Activated CD8-positive, alpha-beta memory T cell treated with anti-CD3 and anti-CD28 coated beads, Interleukin-2, amount 50 U/mL, for 48 hours (primary cell): ENCODE data around the gene ITK.

Source experiments
- DNase-seq: peaks from one replicate; pipeline ENCODE4 v3.0.0-alpha.2; 2020

The ITK gene

DNA sequence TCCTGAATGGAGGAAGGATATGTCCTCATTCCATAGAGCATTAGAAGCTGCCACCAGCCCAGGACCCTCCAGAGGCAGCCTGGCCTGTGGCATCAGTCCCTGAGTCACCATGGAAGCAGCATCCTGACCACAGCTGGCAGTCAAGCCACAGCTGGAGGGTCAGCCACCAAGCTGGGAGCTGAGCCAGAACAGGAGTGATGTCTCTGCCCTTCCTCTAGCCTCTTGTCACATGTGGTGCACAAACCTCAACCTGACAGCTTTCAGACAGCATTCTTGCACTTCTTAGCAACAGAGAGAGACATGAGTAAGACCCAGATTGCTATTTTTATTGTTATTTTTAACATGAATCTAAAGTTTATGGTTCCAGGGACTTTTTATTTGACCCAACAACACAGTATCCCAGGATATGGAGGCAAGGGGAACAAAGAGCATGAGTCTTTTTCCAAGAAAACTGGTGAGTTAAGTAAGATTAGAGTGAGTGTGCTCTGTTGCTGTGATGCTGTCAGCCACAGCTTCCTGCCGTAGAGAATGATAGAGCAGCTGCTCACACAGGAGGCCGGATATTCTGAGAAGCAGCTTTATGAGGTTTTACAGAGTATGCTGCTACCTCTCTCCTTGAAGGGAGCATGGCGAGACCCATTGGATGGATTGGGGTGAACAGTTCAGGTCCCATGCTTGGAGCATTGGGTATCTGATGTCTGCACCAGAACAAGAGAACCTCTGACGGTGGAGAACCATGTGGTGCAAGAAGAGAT lies 72.2 kb downstream of the ITK start:
- peak; percentile 77 for DNase-seq

DNA sequence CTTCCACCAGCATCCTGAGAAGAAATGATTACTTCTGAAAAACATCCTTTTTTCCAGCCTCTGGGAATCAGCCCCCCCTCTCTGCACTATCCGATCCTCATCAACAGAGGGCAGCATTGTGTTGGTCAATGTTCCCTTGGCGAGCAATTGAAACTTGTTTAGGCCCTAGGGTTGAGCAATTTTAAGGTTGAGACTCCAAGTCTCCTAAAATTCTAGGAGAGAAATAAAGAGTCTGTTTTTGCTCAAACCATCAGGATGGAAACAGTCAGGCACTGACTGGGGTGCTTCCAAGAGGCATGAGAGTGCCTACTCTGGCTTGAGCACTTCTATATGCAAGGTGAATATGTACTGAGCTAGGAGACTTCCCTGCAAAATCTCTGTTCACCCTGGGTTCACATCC lies 72.9 kb downstream of the ITK start:
- no peak for DNase-seq

DNA sequence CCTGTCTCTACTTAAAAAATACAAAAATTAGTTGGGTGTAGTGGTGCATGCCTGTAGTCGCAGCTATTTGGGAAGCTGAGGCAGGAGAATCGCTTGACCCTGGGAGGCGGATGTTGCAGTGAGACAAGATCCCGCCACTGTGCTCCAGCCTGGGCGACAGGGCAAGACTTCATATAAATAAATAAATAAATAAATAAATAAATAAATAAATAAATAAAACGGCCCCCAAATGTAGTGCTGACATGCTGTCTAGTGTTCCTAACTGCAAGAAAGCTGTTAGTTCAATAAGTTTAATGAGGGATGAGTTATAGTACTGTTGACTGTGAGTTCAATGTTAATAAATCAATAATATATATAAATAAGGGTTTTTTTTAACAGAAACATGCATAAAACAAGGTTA lies 77.8 kb downstream of the ITK start:
- no peak for DNase-seq

DNA sequence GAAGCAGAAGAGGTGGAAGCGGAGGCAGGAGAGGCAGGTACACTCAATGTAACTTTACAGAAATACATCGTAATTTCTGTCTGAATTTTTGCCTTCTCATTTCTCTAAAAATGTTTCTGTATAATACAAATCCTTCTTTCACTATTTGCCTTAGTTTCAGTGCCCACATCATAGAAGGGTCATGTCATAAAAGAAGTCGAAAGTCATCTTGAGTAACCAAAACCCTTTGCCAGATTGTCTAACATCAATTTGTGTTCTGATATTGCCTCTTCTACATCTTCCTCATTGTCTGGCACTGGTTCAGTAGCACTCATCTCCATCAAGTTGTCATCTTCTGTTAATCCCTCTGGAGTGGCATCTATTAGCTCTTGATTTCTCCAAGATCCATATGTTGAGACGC lies 79.1 kb downstream of the ITK start:
- no peak for DNase-seq

GRCh38 chr5:157263496-157264090 lies 83.0 kb downstream of the ITK start:
- no peak for DNase-seq

DNA sequence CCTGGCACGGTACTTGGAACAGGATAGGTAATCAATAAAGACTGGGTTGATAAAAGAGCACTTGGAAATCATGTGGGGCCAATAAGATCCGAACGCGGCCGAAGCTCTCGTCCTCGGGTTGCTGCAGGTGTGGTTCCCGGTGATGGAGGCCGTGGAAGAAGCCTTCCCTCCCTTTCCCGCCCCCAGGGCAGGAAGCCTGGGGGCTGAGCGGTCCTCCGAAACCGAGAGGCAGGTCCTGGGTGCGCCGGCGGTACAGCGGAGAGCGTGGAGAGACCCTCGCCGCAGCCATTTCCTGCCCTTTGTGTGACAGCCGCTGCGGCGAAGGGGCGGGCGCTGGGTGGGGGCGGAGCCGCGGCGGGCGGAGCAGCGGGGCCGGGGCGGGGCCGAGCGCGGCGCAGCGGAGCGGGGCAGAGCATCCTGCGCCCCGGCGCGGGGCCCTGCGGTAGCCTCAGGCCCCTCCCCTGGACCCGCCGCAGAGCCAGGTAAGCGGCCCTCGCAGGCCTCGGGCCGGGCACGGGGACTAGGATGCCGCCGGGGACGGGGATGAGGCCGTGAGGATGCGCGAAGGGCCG lies 85.2 kb downstream of the ITK start, which contains the start of gene CYFIP2:
TSS of gene CYFIP2 (plus strand) at position 410 of the 572 bp plus-strand sequence. CDS start 19,239 bp downstream, outside the sequence.
- DNase-seq, result peak; percentile 91

DNA sequence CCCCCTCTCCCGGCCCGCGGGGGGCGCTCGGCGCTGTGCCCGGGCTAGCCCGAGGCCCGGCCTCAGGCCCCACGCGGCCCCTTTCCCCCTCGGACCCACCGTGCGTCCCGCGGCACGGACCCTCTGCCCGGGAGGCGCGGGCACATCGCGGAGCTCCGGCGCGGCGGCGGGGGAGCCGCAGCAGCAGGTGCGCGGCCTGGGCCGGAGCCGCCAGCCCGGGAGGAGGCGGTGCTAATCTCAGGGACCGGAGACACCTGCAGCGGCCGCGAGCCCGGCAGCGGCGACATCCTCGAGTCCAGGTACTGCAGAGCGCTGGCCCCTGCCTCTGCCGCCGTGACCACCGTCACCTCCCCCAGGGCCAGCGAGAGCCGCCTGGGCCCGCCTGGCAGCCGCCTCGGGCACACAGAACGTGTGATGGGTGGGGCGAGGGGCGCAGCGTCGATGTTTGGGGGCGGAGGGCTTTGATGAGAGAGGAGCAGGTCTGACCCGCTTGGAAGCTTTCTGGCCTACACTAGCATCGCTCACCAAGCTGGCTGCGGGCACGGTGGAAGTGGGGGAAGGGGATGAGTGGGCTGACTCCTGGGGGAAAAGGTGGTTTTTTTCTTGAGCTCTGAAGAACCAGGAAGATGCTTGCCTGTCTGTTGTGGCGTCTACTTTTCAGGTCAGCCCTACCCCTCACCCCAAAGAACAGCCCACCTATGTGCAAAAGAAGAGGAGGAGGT lies 85.8 kb downstream of the ITK start:
- DNase-seq, result no peak

DNA sequence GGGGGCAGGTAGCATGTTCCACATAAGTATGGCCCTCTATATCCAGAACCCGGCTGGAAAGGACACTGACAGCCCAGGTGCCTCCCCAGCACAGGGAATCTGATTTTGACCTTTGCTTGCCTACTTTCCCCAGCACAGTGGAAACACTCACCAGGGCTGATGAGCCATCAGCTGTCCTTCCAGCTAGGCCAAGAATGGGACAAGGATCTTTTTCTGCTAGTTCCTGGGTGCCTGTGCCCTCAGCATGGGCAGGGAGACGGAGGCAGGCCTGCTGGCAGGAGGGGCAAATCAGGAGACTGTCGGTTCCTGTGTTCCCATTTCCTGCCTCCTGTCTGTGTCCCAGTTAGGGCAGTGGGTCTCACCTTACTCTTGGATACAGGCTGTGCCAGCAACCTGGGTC lies 86.4 kb downstream of the ITK start:
- no peak for DNase-seq

GRCh38 chr5:157267761-157268480 lies 87.3 kb downstream of the ITK start:
- DNase-seq, result no peak

- no peak for DNase-seq
Observed at GRCh38 chr5:157269165-157269671, 88.6 kb downstream of the ITK start.

DNA sequence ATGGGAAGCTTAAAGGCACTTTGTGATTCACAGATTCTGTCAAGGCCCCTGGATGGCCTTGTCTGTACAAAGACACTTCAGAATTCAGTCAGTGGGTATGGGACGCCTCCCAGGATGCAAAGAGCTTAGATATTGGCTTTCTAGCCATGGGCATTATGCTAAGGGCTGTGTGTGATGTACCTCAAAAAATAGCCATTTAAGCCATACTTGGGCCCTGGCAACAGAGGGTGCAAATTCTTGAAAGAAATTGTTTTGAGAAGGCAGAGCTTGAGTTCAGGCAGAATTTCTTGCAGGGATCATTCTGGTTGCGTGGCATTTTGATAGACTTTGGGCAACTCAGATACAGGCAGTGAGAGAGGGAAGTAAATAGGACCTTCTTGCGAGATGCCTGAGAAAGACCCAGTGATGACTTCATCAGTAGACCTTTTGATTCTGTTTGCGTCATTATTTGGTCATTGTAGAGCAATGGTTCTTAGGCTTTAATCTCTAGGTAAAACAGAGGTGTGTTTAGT lies 89.2 kb downstream of the ITK start:
- DNase-seq, result no peak

- DNase-seq, result no peak
Observed at GRCh38 chr5:157270771-157271170, 90.1 kb downstream of the ITK start.

DNA sequence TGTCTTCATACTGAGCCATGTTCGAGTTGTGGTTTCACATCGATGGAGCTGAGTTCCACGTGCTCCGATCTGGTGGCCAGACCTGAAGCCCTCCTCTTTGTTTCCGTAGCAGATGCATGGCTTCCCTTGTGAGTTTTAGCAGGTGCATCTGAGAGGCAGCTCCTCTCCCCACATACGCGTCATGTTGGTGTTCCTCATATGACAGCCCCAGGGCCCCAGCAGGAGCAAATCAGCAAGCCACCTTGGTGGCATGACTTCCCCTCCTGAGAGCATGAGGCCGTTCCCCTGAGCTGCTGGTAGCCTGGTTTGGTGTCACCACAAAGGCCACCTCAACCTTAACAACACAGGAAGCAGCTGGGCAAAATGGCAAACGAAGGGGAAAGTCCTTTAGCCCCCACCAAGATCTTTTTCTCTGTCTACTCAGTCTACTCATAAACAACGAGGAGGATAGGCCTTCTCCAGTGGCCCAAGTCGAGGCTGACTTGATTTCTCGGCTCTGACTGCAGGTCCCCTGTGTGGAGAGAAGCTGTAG lies 91.2 kb downstream of the ITK start:
- DNase-seq, result peak; percentile 88

DNA sequence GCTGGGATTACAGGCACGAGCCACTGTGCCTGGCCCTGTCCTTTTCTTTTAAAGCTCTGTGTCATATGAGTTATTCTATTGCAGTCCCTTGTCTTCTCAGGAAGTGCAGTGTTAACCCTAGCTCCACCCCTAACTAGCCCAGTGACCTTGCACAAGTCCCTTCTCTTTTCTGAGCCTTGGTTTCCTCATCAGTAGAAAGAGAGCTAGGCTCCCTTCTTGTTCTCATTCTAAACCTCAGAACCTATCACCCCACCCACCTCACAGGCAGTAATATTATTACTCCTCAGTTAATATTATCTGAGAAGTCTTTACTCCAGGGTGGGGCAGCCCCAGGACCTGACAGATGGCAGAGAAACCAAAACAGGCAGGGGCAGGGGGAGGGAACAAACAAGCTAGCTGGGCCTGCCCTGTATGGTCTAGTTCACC lies 92.5 kb downstream of the ITK start:
- no peak for DNase-seq

GRCh38 chr5:157275403-157275802 lies 94.8 kb downstream of the ITK start:
- no peak for DNase-seq

DNA sequence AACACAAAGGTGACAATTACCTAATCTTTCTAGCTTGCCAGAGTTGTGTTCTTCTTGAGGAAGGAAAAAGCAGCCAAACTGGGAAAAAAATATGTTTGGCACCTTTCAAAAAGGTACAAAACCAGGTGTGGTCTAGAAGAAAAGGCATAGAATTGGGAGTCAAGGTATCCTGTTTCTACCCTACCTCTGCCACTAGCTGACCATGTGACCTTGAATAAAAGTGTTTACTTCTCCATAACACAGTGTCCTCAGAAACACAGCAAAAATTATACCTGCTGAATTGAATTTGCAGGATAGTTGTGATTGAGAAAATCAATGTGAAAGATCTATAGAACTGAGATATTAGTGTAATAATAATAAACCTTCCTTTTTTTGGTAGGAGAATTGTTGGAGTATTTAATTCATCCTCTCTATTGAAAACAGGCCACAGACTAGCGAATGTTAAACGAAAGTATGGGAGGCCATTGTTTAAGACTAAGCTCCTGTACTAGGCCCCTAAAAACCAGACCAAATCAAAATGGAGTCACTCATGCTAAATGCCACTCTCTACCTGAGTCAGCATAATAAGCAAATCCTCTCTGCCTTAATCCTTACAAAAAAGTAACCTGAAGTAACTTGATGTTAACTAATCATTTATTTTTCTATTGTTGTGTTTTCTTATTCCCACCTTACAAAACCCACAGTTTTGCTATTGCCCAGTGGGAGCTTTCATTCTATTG lies 97.8 kb downstream of the ITK start:
- no peak for DNase-seq

- no peak for DNase-seq
Observed at GRCh38 chr5:157279605-157280239, 99.1 kb downstream of the ITK start.

- DNase-seq, result no peak
Observed at GRCh38 chr5:157280927-157281326, 100.3 kb downstream of the ITK start.

GRCh38 chr5:157282150-157282549 lies 101.5 kb downstream of the ITK start:
- no peak for DNase-seq

DNA sequence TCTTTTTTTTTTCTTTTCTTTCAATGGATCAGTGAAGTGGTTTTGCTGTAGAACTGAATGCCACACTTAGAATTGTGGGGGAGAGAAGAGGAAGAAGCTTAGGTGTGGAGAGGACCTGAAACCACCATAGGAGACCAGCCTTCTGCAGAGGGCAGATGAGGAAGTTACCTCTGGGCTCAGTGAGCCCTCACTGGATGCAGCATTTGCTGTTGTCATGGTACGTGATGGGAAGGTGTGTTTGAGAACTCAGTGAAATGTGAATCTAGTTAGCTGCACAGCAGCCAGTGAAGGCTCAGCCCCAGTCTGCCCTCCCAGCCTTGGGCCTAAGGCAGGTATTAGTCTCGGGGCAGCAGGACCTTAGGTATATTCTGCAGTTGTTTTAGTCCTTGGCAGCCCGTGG lies 102.8 kb downstream of the ITK start:
- DNase-seq, result no peak
